ENCODE results near the gene ZBTB20.

DNA sequence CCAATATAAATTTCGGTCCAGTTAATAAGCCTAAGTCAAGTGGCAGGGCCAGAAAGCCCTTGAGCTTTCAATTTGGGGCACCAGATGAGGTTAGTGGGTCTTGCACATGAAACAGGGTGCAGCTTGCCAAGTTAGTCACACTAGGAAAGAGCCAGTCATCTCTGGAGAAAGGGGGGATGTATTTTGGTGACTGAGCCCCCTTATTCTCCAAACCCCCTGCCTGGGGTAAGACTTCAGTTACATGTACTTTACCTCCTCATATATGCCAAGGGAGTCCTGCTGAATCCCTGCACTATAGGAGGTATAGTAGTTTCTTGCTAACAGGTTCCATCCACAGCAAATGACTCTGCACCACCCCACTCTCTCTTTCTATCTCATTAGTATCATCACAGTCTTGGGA, 790.6 kb downstream of the ZBTB20 start:
- TF ChIP-seq, protein P1, sequence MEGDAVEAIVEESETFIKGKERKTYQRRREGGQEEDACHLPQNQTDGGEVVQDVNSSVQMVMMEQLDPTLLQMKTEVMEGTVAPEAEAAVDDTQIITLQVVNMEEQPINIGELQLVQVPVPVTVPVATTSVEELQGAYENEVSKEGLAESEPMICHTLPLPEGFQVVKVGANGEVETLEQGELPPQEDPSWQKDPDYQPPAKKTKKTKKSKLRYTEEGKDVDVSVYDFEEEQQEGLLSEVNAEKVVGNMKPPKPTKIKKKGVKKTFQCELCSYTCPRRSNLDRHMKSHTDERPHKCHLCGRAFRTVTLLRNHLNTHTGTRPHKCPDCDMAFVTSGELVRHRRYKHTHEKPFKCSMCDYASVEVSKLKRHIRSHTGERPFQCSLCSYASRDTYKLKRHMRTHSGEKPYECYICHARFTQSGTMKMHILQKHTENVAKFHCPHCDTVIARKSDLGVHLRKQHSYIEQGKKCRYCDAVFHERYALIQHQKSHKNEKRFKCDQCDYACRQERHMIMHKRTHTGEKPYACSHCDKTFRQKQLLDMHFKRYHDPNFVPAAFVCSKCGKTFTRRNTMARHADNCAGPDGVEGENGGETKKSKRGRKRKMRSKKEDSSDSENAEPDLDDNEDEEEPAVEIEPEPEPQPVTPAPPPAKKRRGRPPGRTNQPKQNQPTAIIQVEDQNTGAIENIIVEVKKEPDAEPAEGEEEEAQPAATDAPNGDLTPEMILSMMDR (IDR thresholded peaks at IDR 0.05; ENCODE audit: insufficient read depth, low read length, poor library complexity, severe bottlenecking): no peak
- no peak for TF ChIP-seq EZH2phosphoT487 (conservative IDR thresholded peaks at IDR 0.05; ENCODE audit: low read length)

Measured in SU-DHL-6 (cell line).